HL-60/S4 (cell line): ENCODE data around the gene RALGAPA2.

ENCODE experiments used
- in situ Hi-C: fragments of 300-500 bp; cut with MboI; formaldehyde crosslinking; loops from 2 replicates; pipeline ENCODE4 v1.14.3; 2022; ENCODE audit warnings: low sequenced_read_pairs

The RALGAPA2 gene

GRCh38 chr20:20729563-20729962, 17.1 kb upstream of the RALGAPA2 start:
- in situ Hi-C loops, result no loop called here

GRCh38 chr20:20721489-20721888, 9.0 kb upstream of the RALGAPA2 start:
- in situ Hi-C loops, result no loop called here

GRCh38 chr20:20720158-20720557, 7.7 kb upstream of the RALGAPA2 start:
- in situ Hi-C loops, result no loop called here

GRCh38 chr20:20719411-20719810, 7.0 kb upstream of the RALGAPA2 start:
- in situ Hi-C loops, result no loop called here

GRCh38 chr20:20713244-20713765, 861 bp upstream of the RALGAPA2 start:
- in situ Hi-C loops, result no loop called here

- in situ Hi-C loops, result no loop called here
Measured at GRCh38 chr20:20712004-20712473, 405 bp downstream of the RALGAPA2 start.

- in situ Hi-C loops, result no loop called here
Measured at GRCh38 chr20:20711413-20711812, 1.0 kb downstream of the RALGAPA2 start.

- in situ Hi-C loops, result no loop called here
Measured at GRCh38 chr20:20710443-20711315, 1.8 kb downstream of the RALGAPA2 start.

- in situ Hi-C loops, result no loop called here
Measured at GRCh38 chr20:20709887-20710286, 2.6 kb downstream of the RALGAPA2 start.

GRCh38 chr20:20706285-20706684, 6.2 kb downstream of the RALGAPA2 start:
- in situ Hi-C loops, result no loop called here

- in situ Hi-C loops, result no loop called here
Measured at GRCh38 chr20:20702330-20703245, 9.9 kb downstream of the RALGAPA2 start.

GRCh38 chr20:20699917-20700316, 12.5 kb downstream of the RALGAPA2 start:
- in situ Hi-C loops, result no loop called here

- in situ Hi-C loops, result no loop called here
Measured at GRCh38 chr20:20699144-20699543, 13.3 kb downstream of the RALGAPA2 start.

GRCh38 chr20:20697325-20697845, 15.1 kb downstream of the RALGAPA2 start:
- in situ Hi-C loops, result no loop called here

- in situ Hi-C loops, result no loop called here
Measured at GRCh38 chr20:20695250-20695816, 17.1 kb downstream of the RALGAPA2 start.

- in situ Hi-C loops, result no loop called here
Measured at GRCh38 chr20:20694591-20694990, 17.9 kb downstream of the RALGAPA2 start.

GRCh38 chr20:20692587-20692986, 19.9 kb downstream of the RALGAPA2 start:
- in situ Hi-C loops, result no loop called here

- in situ Hi-C loops, result no loop called here
Measured at GRCh38 chr20:20691477-20692235, 20.8 kb downstream of the RALGAPA2 start.

- in situ Hi-C loops, result no loop called here
Measured at GRCh38 chr20:20690676-20691476, 21.6 kb downstream of the RALGAPA2 start.
